HCT116 (cell line): ENCODE results near the gene APOC1. TPM values are rescaled to one million over a fixed set of nuclear protein-coding genes. Genes with fewer than 3 reads are reported as not detected.

Experiments
- ATAC-seq: fragments of 200-7000 bp; cut with Tn5 transposase; 2 replicates; pipeline ENCODE4 v1.9.1; 2020; ENCODE audit warnings: mild to moderate bottlenecking, moderate library complexity
- BruUV-seq: library from RNA; stranded (reverse); fragments of 400-500 nt; replicated peaks from 2 replicates; lab custom pipeline; 2021; lab: Mats Ljungman, UMichigan
- CTCF ChIA-PET: fragments of 300-600 bp; sonication (Branson Sonifier 250); formaldehyde crosslinking; loops from one replicate; lab custom pipeline; 2021; ENCODE audit warnings: antibody characterized with exemption; lab: Charles Lee
- POLR2A ChIA-PET: fragments of 300-600, 350-600 bp; sonication (Branson Sonifier 250); formaldehyde crosslinking; loops from one replicate; lab custom pipeline; 2021; ENCODE audit warnings: antibody characterized with exemption; lab: Charles Lee
- RAD21 ChIA-PET, 2 experiments: fragments of 300-600 bp; sonication (Branson Sonifier 250); formaldehyde crosslinking; loops; one replicate each; lab custom pipeline; 2023; ENCODE audit warnings: low total read pairs in 2 of 2; ENCODE audit not compliant: uncharacterized antibody in 2 of 2, unreplicated experiment in 2 of 2, low non-redundant PET in 1 of 2; lab: Charles Lee
- DNase-seq: peaks from one replicate; pipeline ENCODE4 v3.0.0-alpha.2; 2010; ENCODE audit warnings: low read depth, low spot score
- H2AFZ ChIP-seq: fragments of 200-600 bp; shearing (Covaris generic), sonication (generic); 2 replicates; pipeline ENCODE4 v1.6.1; 2017; ENCODE audit warnings: low read depth, mixed run types, mixed read lengths, antibody characterized with exemption, low read length; ENCODE audit not compliant: poor library complexity, severe bottlenecking
- H3K27ac ChIP-seq: 2 replicates; pipeline ENCODE4 v1.5.1; 2012; ENCODE audit warnings: low read depth, low read length
- H3K27me3 ChIP-seq: fragments of 200-600 bp; sonication (generic); 2 replicates; pipeline ENCODE4 v1.6.1; 2016; ENCODE audit warnings: mixed run types, low read length, mixed read lengths; ENCODE audit not compliant: insufficient read depth
- H3K36me3 ChIP-seq, 2 experiments: fragments of 200-500 bp in 1 of 2; fragments of 200-600 bp in 1 of 2; sonication (Bioruptor generic) in 1 of 2; sonication (generic) in 1 of 2; 2 replicates each; pipeline versions ENCODE4 v1.5.1 to v1.6.1; 2014 to 2016; ENCODE audit warnings: low read length in 2 of 2, inconsistent platforms in 1 of 2, mixed read lengths in 1 of 2, mixed run types in 1 of 2; ENCODE audit not compliant: insufficient read depth in 2 of 2, control insufficient read depth in 1 of 2
- H3K4me1 ChIP-seq, 2 experiments: fragments of 200-600 bp in 1 of 2; sonication (generic) in 1 of 2; 2 replicates each; pipeline versions ENCODE4 v1.5.1 to v1.6.1; 2012 to 2017; ENCODE audit warnings: low read length in 2 of 2, inconsistent platforms in 1 of 2, mild to moderate bottlenecking in 1 of 2, mixed read lengths in 1 of 2, mixed run types in 1 of 2, moderate library complexity in 1 of 2; ENCODE audit not compliant: insufficient read depth in 2 of 2, control insufficient read depth in 1 of 2
- H3K4me2 ChIP-seq: fragments of 200-600 bp; sonication (generic); 2 replicates; pipeline ENCODE4 v1.6.1; 2017; ENCODE audit warnings: mixed run types, low read length, mixed read lengths
- H3K4me3 ChIP-seq, 2 experiments: fragments of 200-600 bp in 1 of 2; sonication (generic) in 1 of 2; replicated peaks in 1 of 2; 2 replicates each; pipeline ENCODE4 v1.5.1; 2011 to 2016; ENCODE audit warnings: low read length in 2 of 2, control low read depth in 1 of 2, low read depth in 1 of 2, mild to moderate bottlenecking in 1 of 2, mixed read lengths in 1 of 2, mixed run types in 1 of 2
- H3K79me2 ChIP-seq: fragments of 200-600 bp; sonication (generic); 2 replicates; pipeline ENCODE4 v1.6.1; 2017; ENCODE audit warnings: mild to moderate bottlenecking, mixed run types, low read length, moderate library complexity, mixed read lengths; ENCODE audit not compliant: insufficient read depth
- H3K9ac ChIP-seq: fragments of 200-600 bp; sonication (generic); 2 replicates; pipeline ENCODE4 v1.6.1; 2016; ENCODE audit warnings: low read length, mixed read lengths
- H3K9me2 ChIP-seq: fragments of 200-600 bp; sonication (generic), shearing (Covaris generic); 2 replicates; pipeline ENCODE4 v1.6.1; 2017; ENCODE audit warnings: mixed run types, mild to moderate bottlenecking, moderate library complexity; ENCODE audit not compliant: insufficient read depth
- H3K9me3 ChIP-seq, 2 experiments: fragments of 200-500 bp in 1 of 2; fragments of 200-600 bp in 1 of 2; sonication (Bioruptor generic) in 1 of 2; sonication (generic) in 1 of 2; 2 replicates each; pipeline ENCODE4 v1.6.1; 2014 to 2017; ENCODE audit warnings: low read length in 2 of 2, mixed read lengths in 2 of 2, inconsistent platforms in 1 of 2, low read depth in 1 of 2, mild to moderate bottlenecking in 1 of 2, mixed run types in 1 of 2, moderate library complexity in 1 of 2; ENCODE audit not compliant: control insufficient read depth in 1 of 2, insufficient read depth in 1 of 2
- H4K20me1 ChIP-seq: fragments of 200-600 bp; sonication (generic), shearing (Covaris generic); 2 replicates; pipeline ENCODE4 v1.6.1; 2017; ENCODE audit warnings: mixed run types, mild to moderate bottlenecking, moderate library complexity; ENCODE audit not compliant: insufficient read depth
- CBX3 ChIP-seq: IDR thresholded peaks from 2 replicates; pipeline ENCODE4 v1.6.1; 2012; ENCODE audit warnings: low read depth
- CTCF ChIP-seq, 3 experiments: fragments of 200-600 bp in 1 of 3; sonication (generic) in 1 of 3; IDR thresholded peaks in 2 of 3; conservative IDR thresholded peaks in 1 of 3; 2 replicates each; pipeline ENCODE4 v1.5.1; 2012 to 2017; ENCODE audit warnings: low read depth in 2 of 3, low read length in 2 of 3, antibody characterized with exemption in 1 of 3, borderline replicate concordance in 1 of 3, control low read depth in 1 of 3, mild to moderate bottlenecking in 1 of 3, mixed read lengths in 1 of 3, mixed run types in 1 of 3, moderate library complexity in 1 of 3; ENCODE audit not compliant: insufficient read depth in 1 of 3
- EGR1 ChIP-seq: IDR thresholded peaks from 2 replicates; pipeline ENCODE4 v1.6.1; 2012; ENCODE audit warnings: low read depth
- ELF1 ChIP-seq: IDR thresholded peaks from 2 replicates; pipeline ENCODE4 v1.6.1; 2012; ENCODE audit warnings: low read depth, borderline replicate concordance
- EZH2phosphoT487 ChIP-seq: fragments of 200-600 bp; IDR thresholded peaks from 2 replicates; pipeline ENCODE4 v1.6.1; 2018; ENCODE audit warnings: antibody characterized with exemption, borderline replicate concordance
- FOSL1 ChIP-seq: IDR thresholded peaks from 2 replicates; pipeline ENCODE4 v1.6.1; 2012; ENCODE audit warnings: low read depth
- MAX ChIP-seq: IDR thresholded peaks from 2 replicates; pipeline ENCODE4 v1.6.1; 2012
- POLR2A ChIP-seq: IDR thresholded peaks from 2 replicates; pipeline ENCODE4 v1.7.0; 2011; ENCODE audit warnings: borderline replicate concordance; ENCODE audit not compliant: insufficient read depth, insufficient read length; ENCODE audit errors: extremely low read depth
- POLR2AphosphoS5 ChIP-seq: IDR thresholded peaks from 2 replicates; pipeline ENCODE4 v1.6.1; 2011; ENCODE audit warnings: mild to moderate bottlenecking, low read depth, low read length, moderate library complexity
- RAD21 ChIP-seq: IDR thresholded peaks from 2 replicates; pipeline ENCODE4 v1.6.1; 2012; ENCODE audit warnings: low read depth, mild to moderate bottlenecking
- REST ChIP-seq: IDR thresholded peaks from 2 replicates; pipeline ENCODE4 v1.6.1; 2012; ENCODE audit warnings: low read depth
- SIN3A ChIP-seq: IDR thresholded peaks from 2 replicates; pipeline ENCODE4 v1.6.1; 2012; ENCODE audit warnings: low read depth
- SP1 ChIP-seq: IDR thresholded peaks from 2 replicates; pipeline ENCODE4 v1.6.1; 2012; ENCODE audit warnings: low read depth
- SRF ChIP-seq: IDR thresholded peaks from 2 replicates; pipeline ENCODE4 v1.6.1; 2012; ENCODE audit warnings: low read depth
- YY1 ChIP-seq: IDR thresholded peaks from 2 replicates; pipeline ENCODE4 v1.6.1; 2011; ENCODE audit warnings: low read length, low read depth, moderate library complexity, mild to moderate bottlenecking; ENCODE audit not compliant: insufficient replicate concordance; ENCODE audit errors: extremely low read depth
- ZFX ChIP-seq: fragments of 450-650 bp; IDR thresholded peaks from 2 replicates; pipeline ENCODE4 v1.6.1; 2017
- ZNF274 ChIP-seq: fragments of 200-500 bp; sonication (Bioruptor generic); IDR thresholded peaks from 2 replicates; pipeline ENCODE4 v1.6.1; 2014; ENCODE audit warnings: mild to moderate bottlenecking, low read depth, low read length, inconsistent platforms
- intact Hi-C: fragments of 100-400 bp; cut with micrococcal nuclease; formaldehyde crosslinking; loops from 2 replicates; pipeline ENCODE4 v1.10.0; 2022
- total RNA-seq: library from RNA; stranded (reverse); gene quantifications from one replicate; pipeline ENCODE4 v1.2.1, GENCODE V29; 2021; ENCODE audit not compliant: unreplicated experiment

APOC1 gene
- total RNA-seq, 1 experiment from 2014 or later, result 5.1 TPM

GRCh38 chr19:44925114-44925891 lies 10.9 kb downstream of the APOC1 start:
- Histone ChIP-seq H3K9me3 (no peaks in the 10 kb centered on the region), H3K9ac (no peak overlapping the region), H3K4me1 (peaks cover 0 to 14% of the 10 kb centered on the region in 2 experiments; a peak in 3 of 4 replicates), H3K27me3 (no peaks in the 10 kb centered on the region), H3K4me3 (no peak overlapping the region), H4K20me1 (no peaks in the 10 kb centered on the region), H3K79me2 (no peaks in the 10 kb centered on the region), H2AFZ (no peak overlapping the region), H3K27ac (no peak overlapping the region), H3K36me3 (no peaks in the 10 kb centered on the region), H3K4me2 (no peak overlapping the region), H3K9me2 (no peaks in the 10 kb centered on the region)
- POLR2A ChIA-PET, result no interaction called here
- ATAC-seq, result no peak
- CTCF ChIA-PET, result no interaction called here
- intact Hi-C loops, result no loop called here
- TF ChIP-seq REST (no peak), FOSL1 (no peak), RAD21 (no peak), EGR1 (no peak), YY1 (no peak), ZFX (no peak), CBX3 (no peak), ELF1 (no peak), SRF (no peak), POLR2AphosphoS5 (no peak), EZH2phosphoT487 (no peak), ZNF274 (no peak), SIN3A (no peak), CTCF (IDR thresholded peaks at IDR 0.05 in 2 of 3, conservative IDR thresholded peaks at IDR 0.05 in 1 of 3; ENCODE audit: borderline replicate concordance in 1 of 3, insufficient read depth in 1 of 3, low read depth in 2 of 3, low read length in 2 of 3) (no peak), MAX (no peak), SP1 (no peak), POLR2A (no peak)
- RAD21 ChIA-PET, result no interaction called here
- BruUV-seq, result no TSS peak
- no peak for DNase-seq
